ENCODE results near the gene LEMD3. TPM values are rescaled to one million over a fixed set of nuclear protein-coding genes. Genes with fewer than 3 reads are reported as not detected.

Gene LEMD3
- polyA plus RNA-seq, 1 donor from 2014 or later: 41.0 TPM

DNA sequence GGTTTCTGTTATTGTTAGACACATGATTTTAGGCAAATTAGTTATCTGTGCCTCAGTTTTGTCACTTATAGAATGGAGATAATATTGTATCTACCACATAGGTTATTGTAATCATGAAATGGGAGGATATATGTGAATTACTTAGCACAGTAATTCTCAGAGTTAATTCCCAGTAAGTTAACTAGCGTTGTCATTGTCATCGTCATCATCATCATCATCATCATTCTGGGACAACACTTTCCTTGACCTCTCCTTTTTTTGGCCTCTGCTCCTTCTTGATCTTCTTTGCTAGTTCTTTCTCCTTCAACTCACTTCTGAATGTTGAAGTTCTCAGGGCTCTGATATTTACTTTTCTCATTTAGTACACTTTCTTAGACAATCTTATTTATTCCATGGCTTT is 122.9 kb downstream of the LEMD3 start:
- no peaks in the 10 kb centered on the region for H4K20me1 ChIP-seq (ENCODE audit: insufficient read depth)
- no peaks in the 10 kb centered on the region for H3K27me3 ChIP-seq (ENCODE audit: insufficient read depth, low read depth, low read length)
- H3K27ac ChIP-seq (ENCODE audit: low read length): no peak overlapping the region
- no peak overlapping the region for H3K4me2 ChIP-seq (ENCODE audit: low read length)
- H3K9me2 ChIP-seq (ENCODE audit: insufficient read depth, low read length): no peaks in the 10 kb centered on the region
- H3K4me3 ChIP-seq (ENCODE audit: low read length): no peak overlapping the region
- H3K9me3 ChIP-seq (ENCODE audit: low read length): no peaks in the 10 kb centered on the region
- no peak for TF ChIP-seq EP300 (conservative IDR thresholded peaks at IDR 0.05; ENCODE audit: poor library complexity, severe bottlenecking)
- TF ChIP-seq, protein P1, sequence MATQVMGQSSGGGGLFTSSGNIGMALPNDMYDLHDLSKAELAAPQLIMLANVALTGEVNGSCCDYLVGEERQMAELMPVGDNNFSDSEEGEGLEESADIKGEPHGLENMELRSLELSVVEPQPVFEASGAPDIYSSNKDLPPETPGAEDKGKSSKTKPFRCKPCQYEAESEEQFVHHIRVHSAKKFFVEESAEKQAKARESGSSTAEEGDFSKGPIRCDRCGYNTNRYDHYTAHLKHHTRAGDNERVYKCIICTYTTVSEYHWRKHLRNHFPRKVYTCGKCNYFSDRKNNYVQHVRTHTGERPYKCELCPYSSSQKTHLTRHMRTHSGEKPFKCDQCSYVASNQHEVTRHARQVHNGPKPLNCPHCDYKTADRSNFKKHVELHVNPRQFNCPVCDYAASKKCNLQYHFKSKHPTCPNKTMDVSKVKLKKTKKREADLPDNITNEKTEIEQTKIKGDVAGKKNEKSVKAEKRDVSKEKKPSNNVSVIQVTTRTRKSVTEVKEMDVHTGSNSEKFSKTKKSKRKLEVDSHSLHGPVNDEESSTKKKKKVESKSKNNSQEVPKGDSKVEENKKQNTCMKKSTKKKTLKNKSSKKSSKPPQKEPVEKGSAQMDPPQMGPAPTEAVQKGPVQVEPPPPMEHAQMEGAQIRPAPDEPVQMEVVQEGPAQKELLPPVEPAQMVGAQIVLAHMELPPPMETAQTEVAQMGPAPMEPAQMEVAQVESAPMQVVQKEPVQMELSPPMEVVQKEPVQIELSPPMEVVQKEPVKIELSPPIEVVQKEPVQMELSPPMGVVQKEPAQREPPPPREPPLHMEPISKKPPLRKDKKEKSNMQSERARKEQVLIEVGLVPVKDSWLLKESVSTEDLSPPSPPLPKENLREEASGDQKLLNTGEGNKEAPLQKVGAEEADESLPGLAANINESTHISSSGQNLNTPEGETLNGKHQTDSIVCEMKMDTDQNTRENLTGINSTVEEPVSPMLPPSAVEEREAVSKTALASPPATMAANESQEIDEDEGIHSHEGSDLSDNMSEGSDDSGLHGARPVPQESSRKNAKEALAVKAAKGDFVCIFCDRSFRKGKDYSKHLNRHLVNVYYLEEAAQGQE (IDR thresholded peaks at IDR 0.05; ENCODE audit: borderline replicate concordance): no peak
- no peak for TF ChIP-seq EZH2 (IDR thresholded peaks at IDR 0.05; ENCODE audit: borderline replicate concordance, insufficient read depth, low read length, poor library complexity, severe bottlenecking)
- TF ChIP-seq TAF1 (IDR thresholded peaks at IDR 0.05; ENCODE audit: low read depth): no peak
- TF ChIP-seq RAD21 (conservative IDR thresholded peaks at IDR 0.05): no peak
- TF ChIP-seq POLR2AphosphoS5 (IDR thresholded peaks at IDR 0.05): no peak
- TF ChIP-seq, protein P2, sequence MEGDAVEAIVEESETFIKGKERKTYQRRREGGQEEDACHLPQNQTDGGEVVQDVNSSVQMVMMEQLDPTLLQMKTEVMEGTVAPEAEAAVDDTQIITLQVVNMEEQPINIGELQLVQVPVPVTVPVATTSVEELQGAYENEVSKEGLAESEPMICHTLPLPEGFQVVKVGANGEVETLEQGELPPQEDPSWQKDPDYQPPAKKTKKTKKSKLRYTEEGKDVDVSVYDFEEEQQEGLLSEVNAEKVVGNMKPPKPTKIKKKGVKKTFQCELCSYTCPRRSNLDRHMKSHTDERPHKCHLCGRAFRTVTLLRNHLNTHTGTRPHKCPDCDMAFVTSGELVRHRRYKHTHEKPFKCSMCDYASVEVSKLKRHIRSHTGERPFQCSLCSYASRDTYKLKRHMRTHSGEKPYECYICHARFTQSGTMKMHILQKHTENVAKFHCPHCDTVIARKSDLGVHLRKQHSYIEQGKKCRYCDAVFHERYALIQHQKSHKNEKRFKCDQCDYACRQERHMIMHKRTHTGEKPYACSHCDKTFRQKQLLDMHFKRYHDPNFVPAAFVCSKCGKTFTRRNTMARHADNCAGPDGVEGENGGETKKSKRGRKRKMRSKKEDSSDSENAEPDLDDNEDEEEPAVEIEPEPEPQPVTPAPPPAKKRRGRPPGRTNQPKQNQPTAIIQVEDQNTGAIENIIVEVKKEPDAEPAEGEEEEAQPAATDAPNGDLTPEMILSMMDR (IDR thresholded peaks at IDR 0.05; ENCODE audit: poor library complexity, severe bottlenecking): no peak
- no peak for TF ChIP-seq SMC3 (conservative IDR thresholded peaks at IDR 0.05; ENCODE audit: poor library complexity)
- no peak for TF ChIP-seq MXI1 (conservative IDR thresholded peaks at IDR 0.05; ENCODE audit: poor library complexity, severe bottlenecking)
- no peak overlapping the region for H3K9ac ChIP-seq (ENCODE audit: low read length)
- H3K36me3 ChIP-seq (ENCODE audit: insufficient read depth, low read length): no peaks in the 10 kb centered on the region
- H2AFZ ChIP-seq (ENCODE audit: low read depth, low read length): no peak overlapping the region
- H3F3A ChIP-seq (ENCODE audit: insufficient read depth, low read length, poor library complexity, severe bottlenecking): no peaks in the 10 kb centered on the region
- H3K79me2 ChIP-seq (replicated peaks; ENCODE audit: insufficient read depth, low read length): no peaks in the 10 kb centered on the region

DNA sequence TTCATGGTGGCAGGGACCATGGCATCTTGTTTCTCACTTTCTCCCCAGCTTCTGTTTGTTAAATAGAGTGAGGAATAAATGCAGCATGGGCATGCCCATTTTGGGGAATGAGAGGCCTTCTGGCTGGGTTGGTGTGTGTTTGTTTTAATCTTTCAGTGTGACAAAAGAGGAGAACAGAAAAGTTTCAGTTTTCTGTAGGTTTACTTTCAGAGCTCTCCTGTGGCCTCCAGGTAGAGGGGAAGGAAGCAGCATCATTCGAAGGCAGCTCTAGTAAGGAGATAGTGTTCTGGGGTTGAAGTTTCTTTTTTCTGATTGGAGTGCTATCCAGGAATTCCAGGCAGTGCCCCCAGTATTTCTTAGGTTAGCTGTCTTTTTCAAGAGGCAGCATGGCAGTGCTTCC is 124.4 kb downstream of the LEMD3 start:
- Histone ChIP-seq H3K9me3 (ENCODE audit: low read length) (no peaks in the 10 kb centered on the region), H3K9ac (ENCODE audit: low read length) (no peak overlapping the region), H3K4me3 (ENCODE audit: low read length) (no peak overlapping the region), H3K4me2 (ENCODE audit: low read length) (no peak overlapping the region), H3F3A (ENCODE audit: insufficient read depth, low read length, poor library complexity, severe bottlenecking) (no peaks in the 10 kb centered on the region), H3K27me3 (ENCODE audit: insufficient read depth, low read depth, low read length) (no peaks in the 10 kb centered on the region), H2AFZ (ENCODE audit: low read depth, low read length) (no peak overlapping the region), H3K79me2 (replicated peaks; ENCODE audit: insufficient read depth, low read length) (no peaks in the 10 kb centered on the region), H3K27ac (ENCODE audit: low read length) (no peak overlapping the region), H3K36me3 (ENCODE audit: insufficient read depth, low read length) (no peaks in the 10 kb centered on the region), H3K9me2 (ENCODE audit: insufficient read depth, low read length) (no peaks in the 10 kb centered on the region), H4K20me1 (ENCODE audit: insufficient read depth) (no peaks in the 10 kb centered on the region)
- TF ChIP-seq, protein P2 (IDR thresholded peaks at IDR 0.05; ENCODE audit: poor library complexity, severe bottlenecking): no peak
- TF ChIP-seq MXI1 (conservative IDR thresholded peaks at IDR 0.05; ENCODE audit: poor library complexity, severe bottlenecking) (no peak), SMC3 (conservative IDR thresholded peaks at IDR 0.05; ENCODE audit: poor library complexity) (no peak), POLR2AphosphoS5 (IDR thresholded peaks at IDR 0.05) (no peak), TAF1 (IDR thresholded peaks at IDR 0.05; ENCODE audit: low read depth) (no peak), EP300 (conservative IDR thresholded peaks at IDR 0.05; ENCODE audit: poor library complexity, severe bottlenecking) (no peak), RAD21 (conservative IDR thresholded peaks at IDR 0.05) (no peak), EZH2 (IDR thresholded peaks at IDR 0.05; ENCODE audit: borderline replicate concordance, insufficient read depth, low read length, poor library complexity, severe bottlenecking) (no peak)
- TF ChIP-seq, protein P1 (IDR thresholded peaks at IDR 0.05; ENCODE audit: borderline replicate concordance): no peak
